GM12872 (cell line): ENCODE data around the gene CFAP210.

ENCODE experiments used
- TF ChIP-seq, protein P1 (sequence below): IDR thresholded peaks from 3 replicates; pipeline ENCODE4 v1.5.1; 2011; ENCODE audit warnings: low read depth, mild to moderate bottlenecking, low read length, moderate library complexity; ENCODE audit not compliant: insufficient read depth

The CFAP210 gene

DNA sequence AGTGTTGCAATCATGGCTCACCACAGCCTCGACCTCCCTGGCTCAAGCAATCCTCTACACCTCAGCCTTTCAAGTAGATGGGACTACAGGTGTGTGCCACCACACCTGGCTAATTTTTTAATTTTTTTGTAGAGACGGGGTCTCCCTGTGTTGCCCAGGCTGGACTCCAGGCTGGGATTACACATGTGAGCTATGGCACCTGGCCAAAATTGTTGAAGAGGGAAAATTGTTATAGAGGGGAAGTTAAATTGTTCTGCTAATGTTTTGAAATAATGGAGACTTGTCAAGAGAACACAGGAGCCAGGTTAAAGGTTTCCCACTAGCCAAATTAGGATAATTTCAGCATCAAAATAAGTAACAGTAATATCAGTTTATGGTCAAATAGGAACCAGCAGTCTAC is 84.9 kb downstream of the CFAP210 start:
- TF ChIP-seq, protein P1, sequence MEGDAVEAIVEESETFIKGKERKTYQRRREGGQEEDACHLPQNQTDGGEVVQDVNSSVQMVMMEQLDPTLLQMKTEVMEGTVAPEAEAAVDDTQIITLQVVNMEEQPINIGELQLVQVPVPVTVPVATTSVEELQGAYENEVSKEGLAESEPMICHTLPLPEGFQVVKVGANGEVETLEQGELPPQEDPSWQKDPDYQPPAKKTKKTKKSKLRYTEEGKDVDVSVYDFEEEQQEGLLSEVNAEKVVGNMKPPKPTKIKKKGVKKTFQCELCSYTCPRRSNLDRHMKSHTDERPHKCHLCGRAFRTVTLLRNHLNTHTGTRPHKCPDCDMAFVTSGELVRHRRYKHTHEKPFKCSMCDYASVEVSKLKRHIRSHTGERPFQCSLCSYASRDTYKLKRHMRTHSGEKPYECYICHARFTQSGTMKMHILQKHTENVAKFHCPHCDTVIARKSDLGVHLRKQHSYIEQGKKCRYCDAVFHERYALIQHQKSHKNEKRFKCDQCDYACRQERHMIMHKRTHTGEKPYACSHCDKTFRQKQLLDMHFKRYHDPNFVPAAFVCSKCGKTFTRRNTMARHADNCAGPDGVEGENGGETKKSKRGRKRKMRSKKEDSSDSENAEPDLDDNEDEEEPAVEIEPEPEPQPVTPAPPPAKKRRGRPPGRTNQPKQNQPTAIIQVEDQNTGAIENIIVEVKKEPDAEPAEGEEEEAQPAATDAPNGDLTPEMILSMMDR: no peak

DNA sequence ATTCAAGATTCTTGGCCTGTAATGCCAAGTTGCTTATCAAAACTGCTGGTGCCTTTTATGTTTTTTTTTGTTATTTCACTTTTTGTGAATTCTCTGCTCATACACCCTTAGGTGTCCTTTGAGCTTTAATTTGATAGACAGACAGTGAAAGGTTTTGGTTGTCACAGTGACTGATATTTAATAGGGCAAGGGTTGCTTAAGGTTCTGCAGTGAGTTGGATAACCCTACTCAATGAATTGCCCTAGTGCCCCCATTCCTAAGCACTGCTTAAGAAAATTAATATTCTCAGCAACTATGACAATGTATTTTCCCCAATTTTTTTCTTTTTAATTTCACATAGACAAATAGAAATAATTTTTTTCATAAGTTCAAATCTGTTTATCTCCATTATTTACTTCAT is 94.6 kb downstream of the CFAP210 start:
- TF ChIP-seq, protein P1: no peak

DNA sequence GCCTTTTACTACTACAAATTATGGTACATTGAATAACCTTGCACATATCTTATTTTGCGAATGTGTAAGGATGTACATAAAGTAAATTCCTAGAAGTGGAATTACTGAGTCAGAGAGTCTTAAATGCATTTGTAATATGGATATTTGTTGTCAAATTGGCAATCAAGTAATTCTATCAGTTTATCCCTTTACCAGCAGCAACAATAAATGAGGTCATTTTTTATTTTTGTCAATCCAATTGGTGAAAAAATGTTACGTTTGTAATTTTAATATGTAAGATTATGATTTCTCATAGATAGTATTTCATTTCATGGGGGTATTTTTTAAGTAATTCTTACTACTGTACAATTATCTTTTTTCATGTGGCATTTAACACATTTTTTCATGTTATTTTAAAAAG is 95.2 kb downstream of the CFAP210 start:
- TF ChIP-seq, protein P1: no peak
